OCI-LY7 (cell line): ENCODE data around the gene SORCS1.

Experiments
- CTCF ChIP-seq: fragments of 200-600 bp; sonication (generic); conservative IDR thresholded peaks from 2 replicates; pipeline ENCODE4 v1.5.1; 2014; ENCODE audit warnings: mild to moderate bottlenecking, antibody characterized with exemption, low read length, moderate library complexity, mixed read lengths
- EZH2phosphoT487 ChIP-seq: fragments of 200-600 bp; sonication (generic); IDR thresholded peaks from 2 replicates; pipeline ENCODE4 v1.6.1; 2018; ENCODE audit warnings: low read depth, borderline replicate concordance, mild to moderate bottlenecking, mixed run types, antibody characterized with exemption, low read length, moderate library complexity, mixed read lengths

GRCh38 chr10:106816318-106817085 lies 348.0 kb downstream of the SORCS1 start:
- no peak for TF ChIP-seq CTCF
- no peak for TF ChIP-seq EZH2phosphoT487
